Stimulated activated CD8-positive, alpha-beta memory T cell treated with anti-CD3 and anti-CD28 coated beads, Interleukin-15, amount 100 ng/mL, for 48 hours (primary cell): ENCODE measurements around the gene NEK3.
"Not testable (repeated sequence)": the region's sequence is repeated elsewhere in the genome, so short reads cannot be mapped to it uniquely, and the experiment has no call there.

Experiments
- DNase-seq, 2 donors: peaks; one replicate each; pipeline ENCODE4 v3.0.0-alpha.2; 2020; ENCODE audit warnings: low read depth in 2 of 2

The NEK3 gene

GRCh38 chr13:52118095-52118494 is 41.3 kb downstream of the NEK3 start:
- no peak for DNase-seq

GRCh38 chr13:52112591-52112990 is 46.8 kb downstream of the NEK3 start:
- no peak for DNase-seq

- no peak for DNase-seq
Measured at GRCh38 chr13:52109116-52109670, 50.2 kb downstream of the NEK3 start.

- no peak for DNase-seq
Measured at GRCh38 chr13:52105841-52106240, 53.6 kb downstream of the NEK3 start.

GRCh38 chr13:52104624-52105023 is 54.8 kb downstream of the NEK3 start:
- no peak for DNase-seq

- no peak for DNase-seq
Measured at GRCh38 chr13:52103386-52103785, 56.0 kb downstream of the NEK3 start.

- DNase-seq = not testable (repeated sequence)
Measured at GRCh38 chr13:52102423-52102822, 57.0 kb downstream of the NEK3 start.

- DNase-seq = no peak
Measured at GRCh38 chr13:52097197-52097596, 62.2 kb downstream of the NEK3 start.

GRCh38 chr13:52096748-52097147 is 62.6 kb downstream of the NEK3 start:
- DNase-seq = no peak

- DNase-seq = no peak
Measured at GRCh38 chr13:52096062-52096461, 63.3 kb downstream of the NEK3 start.

- no peak for DNase-seq
Measured at GRCh38 chr13:52092087-52092486, 67.3 kb downstream of the NEK3 start.

GRCh38 chr13:52091473-52091872 is 67.9 kb downstream of the NEK3 start:
- DNase-seq = no peak

GRCh38 chr13:52085421-52085820 is 74.0 kb downstream of the NEK3 start:
- no peak for DNase-seq

GRCh38 chr13:52084981-52085380 is 74.4 kb downstream of the NEK3 start:
- DNase-seq = not testable (repeated sequence)
